Inflammatory macrophage (primary cell): Measurements from ENCODE around the gene TTYH2.
A peak's percentile ranks its signal among the peaks of the same experiment; 100 is the strongest.
"Not testable (repeated sequence)": the region's sequence is repeated elsewhere in the genome, so short reads cannot be mapped to it uniquely, and the experiment has no call there.

Source experiments
- DNase-seq, 2 donors: peaks; one replicate each; pipeline ENCODE4 v3.0.0-alpha.2; 2020 to 2022

TTYH2 gene

DNA sequence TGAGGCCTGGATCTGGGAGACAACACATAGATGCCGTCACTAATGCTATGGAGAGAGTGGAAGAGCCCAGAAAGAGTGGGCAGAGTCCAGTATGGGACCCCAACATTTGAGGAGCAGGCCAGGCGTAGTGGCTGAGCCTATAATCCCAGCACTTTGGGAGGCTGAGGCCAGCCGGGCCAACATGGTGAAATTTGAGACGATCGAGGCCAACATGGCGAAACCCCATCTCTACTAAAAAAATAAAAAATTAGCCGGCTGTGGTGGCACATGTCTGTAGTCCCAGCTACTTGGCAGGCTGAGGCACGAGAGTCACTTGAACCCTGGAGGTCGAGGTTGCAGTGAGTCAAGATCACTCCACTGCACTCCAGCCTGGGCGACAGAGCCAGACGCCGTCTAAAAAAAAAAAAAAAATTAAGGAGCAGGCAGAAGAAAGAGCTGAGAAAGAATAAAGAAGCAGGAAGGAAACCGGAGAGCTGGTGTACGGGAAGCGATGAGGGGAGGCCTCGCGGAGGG is 54.7 kb downstream of the TTYH2 start:
- DNase-seq = no peak

DNA sequence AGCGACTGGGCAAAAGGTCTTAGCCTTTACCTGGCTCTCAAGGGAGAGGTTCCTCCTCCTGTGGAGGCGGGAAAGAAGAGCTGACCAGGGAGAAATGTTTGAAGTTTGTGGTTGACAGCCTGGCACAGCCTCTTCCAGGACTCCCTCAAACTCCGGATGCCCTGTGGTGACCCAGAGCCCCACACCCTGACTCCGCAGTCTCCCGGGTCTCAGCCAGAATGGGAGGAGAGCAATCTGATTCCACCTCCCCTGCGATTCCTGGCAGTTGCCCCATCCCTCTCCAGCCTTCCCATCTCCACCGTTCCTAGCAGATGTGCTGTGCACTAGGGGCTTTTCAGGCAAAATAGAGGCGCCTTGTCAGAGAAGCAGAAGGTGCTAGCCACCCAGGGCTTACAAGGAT is 55.2 kb downstream of the TTYH2 start:
- no peak for DNase-seq

DNA sequence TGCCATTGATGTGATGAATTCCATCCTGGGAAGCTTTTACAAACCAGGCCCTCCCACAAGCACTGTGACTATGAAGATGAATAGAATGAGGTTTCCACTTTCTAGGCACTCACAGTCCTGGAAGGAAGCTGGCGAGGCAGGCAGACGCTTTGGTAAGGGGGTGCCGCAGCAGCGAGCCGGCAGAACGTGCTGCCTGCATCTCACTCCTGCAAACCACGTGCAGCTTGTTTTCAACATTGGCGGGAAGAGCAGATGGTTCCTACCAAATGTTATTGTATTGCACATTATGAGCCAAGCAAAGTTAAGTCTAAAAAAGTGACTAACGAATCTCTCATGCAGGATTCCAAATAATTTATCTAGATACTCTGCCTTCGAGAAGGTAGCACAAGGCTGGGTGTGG is 57.0 kb downstream of the TTYH2 start:
- no peak for DNase-seq

DNA sequence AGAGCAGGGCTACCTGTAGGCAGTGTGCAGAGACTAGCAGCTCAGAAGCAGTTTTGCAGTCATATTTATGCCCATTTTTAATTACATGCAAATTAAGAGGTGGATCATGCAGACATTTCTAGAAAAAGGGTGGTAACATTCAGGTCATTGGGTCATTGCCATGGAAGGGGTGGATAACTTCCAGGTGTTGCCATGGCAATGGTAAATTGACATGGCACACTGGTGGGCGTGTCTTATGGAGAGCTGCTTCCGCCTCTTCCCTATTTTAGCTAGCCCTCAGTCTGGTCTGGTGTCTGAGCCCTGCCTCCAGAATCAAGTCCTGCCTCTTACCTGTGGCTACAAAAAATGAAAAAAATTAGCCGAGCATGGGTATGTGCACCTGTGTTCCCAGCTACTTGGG is 57.9 kb downstream of the TTYH2 start:
- peak; percentile 53 to 67 for DNase-seq

DNA sequence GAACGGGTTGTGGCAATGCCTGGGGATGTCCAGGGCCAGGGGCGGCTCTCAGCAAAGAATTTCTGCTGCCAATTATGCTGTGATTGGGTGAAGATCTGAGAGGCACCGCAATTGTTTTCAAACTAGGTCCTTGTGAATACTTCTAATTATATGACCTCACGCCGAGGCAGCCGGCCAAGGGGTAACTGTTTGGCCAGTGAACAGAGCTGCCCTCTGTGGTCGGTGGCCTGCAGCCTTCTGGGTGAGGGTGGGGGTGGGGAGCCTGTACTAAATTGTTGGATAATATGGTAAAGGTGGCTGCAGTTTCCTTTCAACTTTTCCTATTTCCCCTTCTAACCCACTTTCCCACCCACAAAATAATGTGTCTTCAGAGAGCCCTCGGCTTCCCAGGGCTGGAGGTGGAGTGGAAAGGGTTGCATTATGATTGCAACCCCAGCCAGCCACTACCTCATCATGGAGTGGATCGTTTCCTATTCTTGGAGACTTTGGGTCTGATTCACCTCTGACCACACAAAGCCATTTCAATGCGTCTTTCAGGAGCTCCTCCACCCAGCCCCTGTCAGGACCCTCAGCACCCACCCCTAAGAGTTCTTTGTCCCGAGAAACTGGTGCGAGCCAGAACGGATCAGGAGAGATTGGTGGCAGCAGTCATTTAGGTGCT is 58.7 kb downstream of the TTYH2 start:
- DNase-seq = peak; percentile 17 to 38

DNA sequence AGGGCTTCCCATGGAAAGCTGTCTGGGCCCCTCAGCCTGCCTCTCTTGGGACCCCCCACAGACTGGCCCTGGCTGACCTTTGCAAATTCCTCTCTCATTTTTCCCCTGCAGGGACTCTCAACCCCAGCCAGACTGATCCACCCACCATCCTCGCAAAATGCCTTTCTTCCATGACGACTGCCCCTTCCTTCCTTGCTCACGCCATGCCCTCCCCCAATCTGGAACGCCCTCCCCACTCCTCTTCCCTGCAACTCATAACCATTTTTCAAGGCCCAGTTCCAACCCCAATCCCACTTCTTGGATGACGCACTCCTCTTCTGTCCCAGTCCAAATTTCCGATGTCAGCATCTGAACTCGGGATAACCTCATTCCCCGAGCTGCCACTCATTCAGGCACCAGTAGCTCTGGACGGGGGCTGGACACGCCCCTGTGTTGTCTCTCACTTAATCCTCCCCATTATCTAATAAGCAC is 59.4 kb downstream of the TTYH2 start:
- DNase-seq = no peak

DNA sequence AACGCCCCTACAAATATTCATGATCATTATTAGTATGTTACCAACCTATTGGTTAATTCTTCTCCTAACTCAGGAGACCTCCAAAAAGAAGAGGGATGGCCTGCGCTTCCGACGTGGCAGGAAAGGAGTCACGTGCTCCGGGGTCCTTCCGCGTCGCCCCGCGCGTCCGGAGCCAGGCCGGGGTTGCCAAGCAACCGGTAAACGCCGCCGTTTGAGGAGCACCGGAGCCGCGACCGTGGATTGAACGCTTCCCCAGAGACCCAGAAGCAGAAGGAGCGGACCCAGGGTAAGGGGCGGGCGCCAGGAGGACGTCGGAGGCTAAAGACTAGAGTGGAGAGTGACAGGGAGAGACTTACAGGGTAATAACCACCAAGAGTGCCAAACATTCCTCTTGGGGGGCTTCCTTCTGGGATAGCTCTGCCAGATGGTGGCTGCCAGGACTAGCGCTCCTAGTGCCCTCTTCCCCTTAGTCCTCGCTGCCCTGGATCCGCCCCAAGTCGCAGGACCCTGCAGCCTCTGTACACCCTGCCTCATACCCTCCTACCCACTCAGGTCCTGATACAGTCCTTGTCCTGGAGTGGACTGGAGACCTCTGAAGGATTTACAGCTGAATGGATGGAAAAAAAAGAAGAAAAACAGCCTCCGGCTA is 60.8 kb downstream of the TTYH2 start, which contains the start of gene DNAI2:
Gene DNAI2 (plus strand): TSS at position 175 of the 649 bp plus-strand sequence. CDS start 7,584 bp downstream, outside the sequence.
- DNase-seq = no peak

DNA sequence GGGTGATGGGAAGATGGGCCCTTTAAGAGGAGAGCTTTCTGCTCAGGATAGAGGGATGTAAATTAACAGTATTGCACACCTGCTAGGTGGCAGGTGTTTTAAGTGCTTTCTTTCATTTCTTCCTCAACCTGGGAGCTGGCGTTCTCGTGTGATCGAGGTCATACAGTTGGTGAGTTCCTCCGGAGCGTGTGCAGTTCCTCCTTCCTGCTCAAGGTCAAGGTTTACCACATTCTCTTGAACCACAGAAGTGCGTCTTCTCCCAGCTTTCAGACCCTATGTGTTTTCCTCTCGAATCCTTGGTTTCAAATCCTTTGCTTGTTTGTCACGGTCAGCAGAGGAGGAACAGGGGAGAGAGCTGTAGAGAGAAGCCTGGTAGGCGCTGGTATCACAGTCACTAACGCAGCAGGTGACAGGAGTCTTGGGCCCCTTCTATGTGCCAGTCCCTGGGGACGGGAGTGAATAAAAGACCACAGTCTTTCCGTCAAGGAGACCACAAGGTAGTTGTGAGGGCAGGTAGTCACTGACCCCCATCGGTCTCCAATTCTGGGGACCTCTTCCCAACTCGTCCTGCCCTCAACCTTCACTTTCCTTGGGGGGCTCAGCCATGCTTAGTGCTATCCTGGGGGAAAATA is 61.5 kb downstream of the TTYH2 start:
- DNase-seq = peak in 1 of 2 donors; percentile 30

DNA sequence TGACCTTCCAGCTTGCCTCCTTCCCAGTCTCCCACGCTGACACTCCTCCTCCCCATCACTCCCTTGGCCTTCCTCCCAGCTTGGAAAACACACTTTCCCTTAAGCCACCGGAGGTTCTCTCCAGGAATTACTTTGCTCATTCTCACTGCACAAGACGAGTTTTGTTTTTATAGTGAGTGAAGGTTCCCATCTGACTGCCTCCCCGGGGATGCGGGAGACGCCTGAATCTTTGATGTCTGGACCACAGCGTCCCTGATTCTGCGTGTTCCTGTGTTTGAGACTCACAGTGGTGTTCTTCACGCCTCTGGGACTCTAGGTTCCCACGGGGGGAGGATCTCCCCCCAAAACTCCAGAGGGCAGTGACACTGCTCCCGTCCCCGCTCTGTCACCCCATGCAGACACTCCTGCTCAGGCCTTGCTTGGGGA is 62.7 kb downstream of the TTYH2 start:
- DNase-seq = no peak

DNA sequence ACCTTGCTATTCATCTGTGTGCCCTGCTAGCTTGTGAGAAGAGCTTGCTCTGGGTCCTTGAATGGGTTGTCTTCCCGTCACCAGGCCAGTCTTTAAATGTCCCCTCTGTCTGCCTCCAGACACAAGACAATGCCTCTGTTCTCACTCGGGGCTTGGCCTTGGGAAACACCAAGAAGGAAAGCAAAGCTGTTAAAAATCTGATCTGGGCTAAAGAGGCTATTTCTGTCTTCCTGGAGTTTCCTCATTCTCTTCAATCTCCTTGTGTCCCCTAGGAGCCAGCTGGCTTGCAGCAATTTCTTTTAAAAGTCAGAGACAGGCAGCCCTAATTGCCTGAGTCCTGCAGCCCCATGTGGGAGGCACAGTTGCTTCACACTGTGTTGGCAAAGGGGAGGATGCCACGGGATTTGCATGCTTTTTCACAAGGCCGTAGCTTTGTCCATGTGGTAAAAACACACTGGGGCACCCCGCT is 63.2 kb downstream of the TTYH2 start:
- peak; percentile 86 to 91 for DNase-seq

DNA sequence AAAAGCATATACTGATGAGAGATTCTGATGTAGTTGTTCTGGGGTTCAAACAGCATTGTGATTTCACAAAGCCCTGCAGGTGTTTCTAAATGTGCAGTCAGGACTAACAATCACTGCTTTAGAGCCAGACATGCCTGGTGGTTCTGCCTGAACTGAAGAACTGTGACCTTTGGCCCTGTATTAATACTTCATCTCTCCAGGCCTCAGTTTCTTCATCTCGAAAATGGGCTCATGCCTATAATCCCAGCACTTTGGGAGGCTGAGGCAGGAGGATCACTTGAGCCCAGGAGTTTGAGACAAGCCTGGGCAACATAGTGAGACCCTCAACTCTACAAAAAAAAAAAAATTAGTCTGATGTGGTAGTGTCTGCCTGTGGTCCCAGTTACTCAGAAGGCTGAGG is 64.6 kb downstream of the TTYH2 start:
- DNase-seq = no peak

DNA sequence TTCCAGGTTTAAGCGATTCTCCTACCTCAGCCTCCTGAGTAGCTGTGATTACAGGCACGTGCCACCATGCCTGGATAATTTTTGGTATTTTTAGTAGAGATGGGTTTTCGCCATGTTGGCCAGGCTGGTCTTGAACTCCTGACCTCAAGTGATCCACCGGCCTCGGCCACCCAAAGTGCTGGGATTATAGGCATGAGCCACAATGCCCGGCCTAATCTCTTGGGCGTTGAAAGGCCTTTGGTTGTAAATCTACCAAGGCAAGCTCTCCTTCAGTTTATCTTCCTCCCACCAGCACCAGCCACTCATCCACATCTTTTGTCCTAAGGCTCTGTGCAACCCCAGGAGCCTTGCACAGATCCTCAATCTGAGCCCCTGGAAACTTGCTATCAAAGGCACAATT is 66.2 kb downstream of the TTYH2 start:
- not testable (repeated sequence) for DNase-seq

DNA sequence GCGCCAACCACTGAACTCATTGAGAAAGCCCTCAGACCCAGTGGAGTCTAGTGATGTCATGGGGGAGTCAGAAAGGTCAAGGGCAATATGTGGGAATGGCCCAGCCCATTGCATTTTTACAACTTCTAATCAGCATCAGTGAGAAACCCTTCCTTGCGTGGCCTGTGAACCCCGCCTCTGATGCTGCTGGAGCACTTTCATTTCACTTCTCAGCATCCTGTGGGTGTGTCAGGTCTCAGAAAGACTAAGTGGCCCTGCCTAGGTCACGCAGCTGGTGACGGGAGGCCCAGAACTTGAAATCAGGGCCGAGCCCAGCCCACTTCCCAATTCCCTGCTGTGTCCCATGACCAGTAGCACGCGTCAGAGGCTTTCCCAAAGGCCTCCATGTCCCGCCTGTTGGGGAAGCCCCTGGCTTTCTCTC is 66.7 kb downstream of the TTYH2 start:
- peak; percentile 71 to 86 for DNase-seq

DNA sequence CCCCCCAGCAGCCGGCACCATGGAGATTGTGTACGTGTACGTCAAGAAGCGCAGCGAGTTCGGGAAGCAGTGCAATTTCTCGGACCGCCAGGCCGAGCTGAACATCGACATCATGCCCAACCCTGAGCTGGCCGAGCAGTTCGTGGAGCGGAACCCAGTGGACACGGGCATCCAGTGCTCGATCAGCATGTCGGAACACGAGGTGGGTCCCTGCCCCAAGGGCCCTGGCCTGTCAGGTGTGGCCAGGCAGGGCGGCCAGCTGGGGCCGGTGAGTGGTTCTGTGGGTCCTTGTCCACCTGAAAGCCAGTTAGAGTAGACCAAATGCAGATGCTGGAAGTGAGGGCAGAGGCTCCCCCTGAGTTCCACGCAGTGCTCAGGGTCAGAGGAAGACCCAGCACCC is 68.4 kb downstream of the TTYH2 start:
- DNase-seq = no peak

DNA sequence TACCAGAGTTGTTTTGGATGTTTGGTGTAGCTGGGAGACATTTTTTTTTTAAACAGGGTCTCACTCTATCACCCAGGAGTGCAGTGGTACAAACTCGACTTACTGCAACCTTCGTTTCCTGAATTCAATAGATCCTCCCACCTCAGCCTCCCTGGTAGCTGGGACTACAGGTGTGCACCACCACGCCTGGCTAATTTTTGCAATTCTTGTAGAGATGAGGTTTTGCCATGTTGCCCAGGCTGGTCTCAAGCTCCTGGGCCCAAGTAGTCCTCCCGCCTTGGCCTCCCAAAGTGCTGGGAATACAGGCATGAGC is 68.9 kb downstream of the TTYH2 start:
- DNase-seq = not testable (repeated sequence)

DNA sequence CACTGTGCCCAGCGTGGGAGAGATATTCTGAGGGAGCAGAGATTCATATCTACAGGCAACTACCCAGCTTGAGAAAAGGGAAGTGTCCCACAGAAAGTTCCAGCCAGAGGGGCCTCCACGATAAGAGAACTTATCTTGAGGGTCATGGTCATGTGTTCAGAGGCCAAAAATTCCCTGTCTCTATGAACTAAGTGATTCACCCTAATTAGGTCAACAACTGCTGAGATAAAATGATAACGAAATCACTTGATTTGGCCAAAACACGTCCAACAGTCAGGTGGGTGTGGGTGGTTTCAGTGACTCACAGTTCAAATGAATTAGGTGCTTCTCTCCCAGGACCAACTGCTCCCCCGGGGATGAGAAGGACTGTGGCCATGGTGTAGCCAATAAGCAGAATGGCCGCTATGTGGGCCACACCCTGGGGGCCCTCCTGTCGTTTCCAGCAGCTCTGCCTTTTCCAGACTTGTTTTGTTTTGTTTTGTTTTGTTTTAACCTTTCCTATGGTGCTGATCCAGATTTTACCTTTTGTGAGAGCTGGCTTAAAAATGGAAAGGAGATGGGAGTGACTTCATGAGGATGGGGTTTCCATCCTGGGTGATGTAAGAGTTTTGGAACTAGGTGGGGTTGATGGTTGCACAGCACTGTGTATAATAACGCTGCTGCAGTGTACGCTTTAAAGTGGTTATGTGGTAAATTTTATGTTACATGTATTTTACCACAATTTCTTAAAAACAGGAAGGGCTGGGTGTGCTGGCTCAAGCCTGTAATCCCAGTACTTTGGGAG is 69.4 kb downstream of the TTYH2 start:
- DNase-seq = peak; percentile 74 to 80

DNA sequence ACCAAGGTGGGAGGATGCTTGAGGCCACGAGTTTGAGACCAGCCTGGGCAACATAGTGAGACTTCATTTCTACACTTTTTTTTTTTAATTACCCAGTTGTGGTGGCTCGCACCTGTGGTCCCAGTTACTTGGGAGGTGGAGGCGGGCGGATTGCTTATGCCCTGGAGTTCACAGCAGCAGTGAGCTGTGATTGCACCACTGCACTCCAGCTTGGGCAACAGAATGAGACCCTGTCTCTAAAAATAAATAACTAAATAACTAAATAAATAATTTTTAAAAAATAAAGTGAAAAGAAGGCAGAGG is 70.0 kb downstream of the TTYH2 start:
- no peak for DNase-seq

DNA sequence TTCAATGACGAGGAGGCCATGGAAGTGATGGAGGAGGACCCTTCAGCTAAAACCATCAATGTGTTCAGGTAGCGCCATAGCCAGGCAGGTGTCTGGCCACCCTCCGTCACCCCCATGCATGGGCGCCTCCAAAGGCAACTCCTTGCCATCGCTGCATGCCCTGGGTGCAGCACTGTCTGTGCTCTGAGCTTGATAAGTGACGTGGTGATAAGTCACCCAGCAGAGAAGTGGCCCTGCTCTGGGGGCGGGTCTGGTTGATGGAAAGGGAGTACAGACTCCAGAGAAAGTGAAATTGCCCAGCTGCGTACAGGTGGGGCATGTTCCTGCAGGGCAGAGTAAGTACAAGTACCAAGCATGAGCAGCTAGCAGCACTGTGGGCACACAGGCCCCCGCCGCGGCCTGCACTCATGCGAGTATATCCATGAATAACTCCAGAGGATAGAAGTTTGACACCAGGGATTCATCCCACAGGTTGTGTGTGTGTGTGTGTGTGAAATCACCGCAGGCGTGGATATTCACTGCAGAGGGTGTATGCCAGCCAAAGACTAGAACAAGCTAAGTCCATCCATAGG is 73.7 kb downstream of the TTYH2 start:
- no peak for DNase-seq

DNA sequence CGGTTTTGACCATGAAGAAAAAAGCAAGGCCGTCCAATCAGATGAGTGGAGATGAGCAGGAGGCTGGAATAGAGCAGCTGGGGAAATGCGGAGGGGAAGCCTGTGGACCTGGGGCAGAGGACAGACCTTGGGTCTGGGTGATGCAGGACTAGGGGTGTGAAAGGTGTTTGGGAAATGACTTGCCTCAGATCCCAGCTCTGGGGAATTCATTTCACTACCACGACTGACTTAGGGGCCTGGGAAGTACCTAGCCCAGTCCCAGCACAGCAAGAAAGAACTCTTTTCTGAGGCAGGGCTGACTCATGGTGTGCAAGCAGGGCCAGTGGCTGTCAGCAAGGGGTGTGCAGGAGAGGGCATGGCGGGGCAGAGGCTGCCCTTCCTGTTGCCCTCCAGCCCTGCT is 75.4 kb downstream of the TTYH2 start:
- no peak for DNase-seq

DNA sequence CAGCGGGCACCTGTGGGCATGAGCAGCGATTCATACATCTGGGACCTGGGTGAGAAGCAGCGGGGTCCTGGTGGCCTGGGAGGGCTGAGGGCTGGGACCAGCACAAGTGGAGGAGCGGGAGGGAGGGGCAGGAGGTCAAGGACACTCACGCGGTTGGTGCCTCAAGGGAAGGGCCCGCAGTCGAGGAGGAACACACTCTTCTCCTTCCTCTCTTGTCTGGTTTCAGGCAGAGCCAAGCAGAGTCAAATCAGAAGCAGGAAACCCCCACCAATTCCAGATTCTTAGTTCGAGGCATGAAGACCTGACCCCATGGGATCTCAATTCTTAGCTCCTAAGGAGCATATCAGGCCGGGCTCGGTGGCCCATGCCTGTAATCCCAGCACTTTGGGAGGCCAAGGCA is 76.3 kb downstream of the TTYH2 start:
- peak in 1 of 2 donors; percentile 20 for DNase-seq

DNA sequence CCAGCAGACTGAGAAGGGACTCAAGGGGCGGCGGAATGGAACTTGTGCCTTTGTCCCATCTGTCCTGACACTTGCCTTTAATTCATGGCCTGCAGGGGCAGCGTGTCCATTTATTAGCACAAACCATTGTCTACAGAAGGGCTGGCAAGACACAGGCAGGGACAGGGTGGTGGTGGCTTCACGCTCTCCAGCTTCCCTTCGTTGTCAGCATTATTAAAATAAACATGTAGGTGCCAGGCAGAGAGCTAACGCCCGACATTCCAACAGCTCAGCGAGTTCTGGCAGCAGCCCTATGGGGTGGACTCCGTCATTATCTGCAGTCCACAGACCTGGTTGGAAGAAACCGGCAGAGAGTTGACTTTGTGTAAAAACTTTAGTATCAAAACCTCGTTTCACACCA is 77.0 kb downstream of the TTYH2 start:
- no peak for DNase-seq

DNA sequence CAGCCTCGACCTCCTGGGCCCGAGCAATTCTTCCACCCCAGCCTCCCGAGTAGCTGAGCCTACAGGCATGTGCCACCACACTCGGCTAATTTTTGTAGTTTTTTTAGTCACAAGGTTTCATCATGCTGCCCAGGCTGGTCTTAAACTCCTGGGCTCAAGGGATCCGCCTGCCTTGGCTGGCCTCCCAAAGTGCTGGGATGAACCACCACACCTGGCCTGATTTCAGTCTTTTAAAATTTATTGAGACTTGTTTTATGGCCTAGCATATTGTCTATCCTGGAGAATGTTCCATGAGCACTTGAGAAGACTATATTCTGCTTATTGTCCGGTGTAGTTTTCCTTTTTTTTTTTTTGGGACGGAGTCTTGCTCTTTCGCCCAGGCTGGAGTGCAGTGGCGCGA is 79.1 kb downstream of the TTYH2 start:
- DNase-seq = no peak
